ENCODE data around the gene HECA. TPM values are rescaled to one million over a fixed set of nuclear protein-coding genes. Genes with fewer than 3 reads are reported as not detected.
"Not testable (repeated sequence)": the region's sequence is repeated elsewhere in the genome, so short reads cannot be mapped to it uniquely, and the experiment has no call there.

HECA gene
- polyA plus RNA-seq, 3 donors: 3.9 to 23.4 (median 11.6) TPM

DNA sequence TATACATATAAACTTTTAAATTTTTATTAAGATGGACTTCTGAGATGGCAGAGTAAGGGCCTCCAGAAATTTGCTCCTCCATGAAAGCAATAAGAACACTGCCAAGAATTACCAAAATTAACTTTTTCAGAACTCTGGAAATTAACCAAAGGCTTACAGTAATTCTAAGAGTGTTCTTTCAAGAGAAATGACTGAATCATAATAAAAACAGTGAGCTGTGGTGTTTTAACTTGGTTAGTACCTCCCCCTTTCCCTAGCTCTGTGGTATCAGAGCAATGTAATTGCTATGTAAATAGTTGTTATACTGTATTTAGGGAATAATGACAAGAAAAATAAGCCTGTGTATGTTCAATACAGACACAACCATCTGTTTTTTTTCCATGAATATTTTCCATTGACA lies 19.0 kb downstream of the HECA start:
- H3K27ac ChIP-seq (ENCODE audit: low read depth, low read length): no peak overlapping the region

DNA sequence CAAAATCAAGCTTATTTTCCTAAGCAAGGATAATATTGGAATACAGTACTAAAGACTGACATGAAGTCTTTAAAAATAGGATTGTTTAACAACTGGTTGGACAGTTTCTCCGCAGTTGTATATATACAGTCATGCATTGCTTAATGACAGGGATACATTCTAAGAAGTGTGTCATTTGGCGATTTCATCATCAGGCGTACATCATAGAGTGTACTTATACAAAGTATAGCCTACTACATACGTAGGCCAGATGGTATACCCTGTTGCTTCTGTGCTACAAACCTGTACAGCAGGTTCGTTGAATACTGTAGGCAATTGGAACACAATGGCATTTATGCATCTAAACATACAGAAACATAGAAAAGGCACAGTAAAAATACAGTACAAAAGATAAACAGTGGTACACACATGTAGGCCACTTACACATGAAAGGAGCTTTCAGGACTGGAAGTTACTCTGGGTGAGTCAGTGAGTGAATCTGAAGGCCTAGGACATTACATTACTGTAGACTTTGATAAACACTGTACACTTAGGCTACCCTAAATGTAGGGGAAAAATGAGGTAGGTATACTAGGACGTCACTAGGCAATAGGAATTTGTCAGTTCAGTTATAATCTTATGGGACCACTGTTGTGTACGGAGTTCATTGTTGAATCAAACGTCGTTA lies 20.1 kb downstream of the HECA start:
- H3K27ac ChIP-seq (ENCODE audit: low read depth, low read length): no peak overlapping the region
- 93 to 94% (median 94%) methylated on average over 9 of the region's 9 CpGs for WGBS, 3 donors

DNA sequence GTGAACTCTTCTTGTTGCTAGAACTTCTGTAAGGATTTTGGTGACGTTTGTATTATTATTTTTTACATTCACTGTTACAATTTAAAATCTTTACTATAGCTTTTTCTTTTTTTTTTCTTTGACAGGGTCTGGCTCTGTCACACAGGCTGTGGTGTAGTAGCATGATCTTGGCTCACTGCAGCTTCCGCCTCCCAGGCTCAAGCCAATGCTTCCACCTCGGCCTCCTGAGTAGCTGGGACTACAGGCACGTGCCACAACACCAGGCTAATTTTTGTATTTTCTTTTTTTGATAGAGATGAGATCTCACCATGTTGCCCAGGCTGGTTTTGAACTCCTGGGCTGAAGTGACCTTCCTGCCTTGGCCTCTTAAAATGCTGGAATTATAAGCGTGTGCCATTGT lies 21.2 kb downstream of the HECA start:
- 69 to 89% (median 88%) methylated on average over 5 of the region's 5 CpGs for WGBS, 3 donors
- H3K27ac ChIP-seq (ENCODE audit: low read depth, low read length): no peak overlapping the region

GRCh38 chr6:139156551-139156950 lies 21.7 kb downstream of the HECA start:
- 74 to 92% (median 88%) methylated on average over 4 of the region's 4 CpGs for WGBS, 3 donors
- H3K27ac ChIP-seq (ENCODE audit: low read depth, low read length): no peak overlapping the region

GRCh38 chr6:139157086-139157485 lies 22.2 kb downstream of the HECA start:
- 55 to 85% (median 70%) methylated on average over 5 of the region's 5 CpGs for WGBS, 3 donors
- H3K27ac ChIP-seq (ENCODE audit: low read depth, low read length): not testable (repeated sequence)

GRCh38 chr6:139159016-139159415 lies 24.1 kb downstream of the HECA start:
- 94 to 96% (median 95%) methylated on average over 4 of the region's 4 CpGs for WGBS, 3 donors
- H3K27ac ChIP-seq (ENCODE audit: low read depth, low read length): no peak overlapping the region

DNA sequence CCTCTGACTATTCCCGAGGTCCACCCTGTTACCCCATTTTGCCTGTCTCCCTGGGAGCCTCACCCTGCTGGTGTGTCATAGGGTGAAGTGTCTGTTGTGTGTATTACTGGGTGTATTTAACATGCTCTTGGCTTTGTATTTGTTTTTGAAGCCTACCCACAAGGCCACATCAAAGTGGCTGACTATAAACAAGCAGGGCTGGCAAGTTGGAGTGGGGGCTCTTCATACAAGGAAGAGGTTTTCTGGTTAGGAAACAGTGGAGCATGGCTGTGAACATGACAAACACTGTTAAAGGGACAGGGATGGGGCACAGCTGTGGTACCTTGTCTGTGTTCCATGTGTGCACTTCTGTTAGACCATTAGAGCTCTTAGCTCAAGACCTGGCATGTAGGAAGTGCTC lies 26.3 kb downstream of the HECA start:
- 63 to 68% (median 67%) methylated on average over 1 of the region's 1 CpG for WGBS, 3 donors
- H3K27ac ChIP-seq (ENCODE audit: low read depth, low read length): no peak overlapping the region

DNA sequence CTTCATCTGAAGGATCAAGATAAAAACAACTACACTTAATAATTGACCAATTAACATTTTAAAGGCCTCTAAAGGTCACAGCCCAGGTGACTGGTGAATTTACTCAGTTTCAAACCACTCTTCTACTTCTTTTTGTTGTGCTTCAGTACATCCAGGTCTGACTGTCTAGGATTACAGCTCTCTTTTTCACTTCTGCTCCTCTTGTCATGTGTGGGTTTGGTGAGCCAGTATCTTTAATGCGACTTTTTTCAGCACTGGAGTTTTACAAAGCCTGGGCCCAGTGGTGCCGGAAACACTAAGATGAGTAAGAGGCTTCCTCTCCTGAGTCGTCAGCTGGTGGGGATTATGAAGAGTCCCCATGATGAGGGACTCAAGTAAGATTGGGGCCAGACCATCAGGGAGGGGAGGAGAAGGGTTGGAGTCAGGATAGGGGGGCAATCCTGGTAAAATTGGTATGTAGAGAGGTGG lies 27.0 kb downstream of the HECA start:
- WGBS, 3 donors: 73 to 87% (median 75%) methylated on average over 3 of the region's 3 CpGs
- H3K27ac ChIP-seq (ENCODE audit: low read depth, low read length): no peak overlapping the region

DNA sequence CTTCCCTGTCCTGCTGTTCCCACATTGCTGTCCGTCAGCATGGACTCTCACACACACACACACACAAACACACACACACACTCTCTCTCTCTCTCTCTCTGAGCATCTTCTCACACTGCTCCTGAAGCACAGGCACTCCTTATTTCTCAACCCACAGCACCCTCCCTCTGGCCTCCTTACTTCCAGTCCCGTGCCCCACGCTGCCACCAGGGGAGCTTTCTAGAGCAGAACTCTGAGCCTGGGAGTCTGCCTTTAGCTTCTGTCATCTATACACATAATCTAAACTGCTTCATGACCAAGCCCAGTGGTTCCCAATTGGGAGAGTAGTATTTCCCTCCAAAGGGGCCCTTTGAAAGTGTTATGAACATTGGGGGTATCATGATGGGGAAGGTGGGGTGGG lies 29.1 kb downstream of the HECA start:
- WGBS, 3 donors: 78 to 89% (median 81%) methylated on average over 3 of the region's 3 CpGs
- H3K27ac ChIP-seq (ENCODE audit: low read depth, low read length): no peak overlapping the region

DNA sequence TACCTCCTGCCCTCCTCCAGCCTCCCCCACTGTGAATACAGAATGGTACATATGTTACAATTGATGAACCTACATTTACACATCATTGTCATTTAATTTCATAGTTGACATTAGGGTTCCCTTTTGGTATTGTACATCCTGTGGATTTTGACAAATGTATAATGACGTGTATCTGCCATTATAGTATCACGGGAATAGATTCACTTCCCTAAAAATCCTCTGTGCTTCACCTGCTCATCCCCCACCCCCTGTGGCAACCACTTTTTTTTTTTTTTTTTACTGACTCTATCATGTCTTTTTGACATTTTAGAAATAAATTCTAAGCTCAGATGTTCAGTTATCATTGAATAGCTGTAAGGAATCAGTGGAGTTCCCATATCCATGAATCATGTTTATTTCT lies 30.4 kb downstream of the HECA start:
- WGBS, 3 donors: 78 to 96% (median 79%) methylated on average over 2 of the region's 2 CpGs
- no peak overlapping the region for H3K27ac ChIP-seq (ENCODE audit: low read depth, low read length)

DNA sequence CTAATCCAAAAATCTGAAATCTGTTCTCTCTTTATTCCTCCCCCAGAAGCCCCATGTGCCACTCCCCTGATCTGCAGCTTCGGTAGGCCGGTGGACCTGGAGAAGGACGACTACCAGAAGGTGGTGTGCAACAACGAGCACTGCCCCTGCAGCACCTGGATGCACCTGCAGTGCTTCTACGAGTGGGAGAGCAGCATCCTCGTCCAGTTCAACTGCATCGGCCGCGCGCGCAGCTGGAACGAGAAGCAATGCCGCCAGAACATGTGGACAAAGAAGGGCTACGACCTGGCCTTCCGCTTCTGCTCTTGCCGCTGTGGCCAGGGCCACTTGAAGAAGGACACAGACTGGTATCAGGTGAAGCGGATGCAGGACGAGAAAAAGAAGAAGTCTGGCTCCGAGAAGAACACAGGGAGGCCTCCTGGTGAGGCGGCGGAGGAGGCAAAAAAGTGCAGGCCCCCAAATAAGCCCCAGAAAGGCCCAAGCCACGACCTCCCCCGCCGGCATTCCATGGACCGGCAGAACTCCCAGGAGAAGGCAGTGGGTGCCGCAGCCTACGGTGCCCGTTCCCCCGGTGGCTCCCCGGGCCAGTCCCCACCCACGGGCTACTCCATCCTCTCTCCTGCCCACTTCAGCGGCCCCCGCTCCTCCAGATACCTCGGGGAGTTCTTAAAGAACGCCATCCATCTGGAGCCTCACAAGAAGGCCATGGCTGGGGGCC lies 31.5 kb downstream of the HECA start:
- WGBS, 3 donors: 96 to 97% (median 96%) methylated on average over 35 of the region's 35 CpGs
- no peak overlapping the region for H3K27ac ChIP-seq (ENCODE audit: low read depth, low read length)

DNA sequence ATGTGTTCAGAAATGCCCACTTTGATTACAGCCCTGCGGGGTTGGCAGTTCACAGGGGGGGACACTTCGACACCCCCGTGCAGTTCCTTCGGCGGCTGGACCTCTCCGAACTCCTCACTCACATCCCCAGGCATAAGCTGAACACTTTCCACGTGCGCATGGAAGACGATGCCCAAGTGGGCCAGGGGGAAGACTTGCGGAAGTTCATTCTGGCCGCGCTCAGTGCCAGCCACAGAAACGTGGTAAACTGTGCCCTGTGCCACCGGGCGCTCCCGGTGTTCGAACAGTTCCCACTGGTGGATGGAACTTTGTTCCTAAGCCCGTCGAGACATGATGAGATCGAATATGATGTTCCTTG lies 32.1 kb downstream of the HECA start:
- 95 to 97% (median 96%) methylated on average over 20 of the region's 20 CpGs for WGBS, 3 donors
- H3K27ac ChIP-seq (ENCODE audit: low read depth, low read length): no peak overlapping the region

DNA sequence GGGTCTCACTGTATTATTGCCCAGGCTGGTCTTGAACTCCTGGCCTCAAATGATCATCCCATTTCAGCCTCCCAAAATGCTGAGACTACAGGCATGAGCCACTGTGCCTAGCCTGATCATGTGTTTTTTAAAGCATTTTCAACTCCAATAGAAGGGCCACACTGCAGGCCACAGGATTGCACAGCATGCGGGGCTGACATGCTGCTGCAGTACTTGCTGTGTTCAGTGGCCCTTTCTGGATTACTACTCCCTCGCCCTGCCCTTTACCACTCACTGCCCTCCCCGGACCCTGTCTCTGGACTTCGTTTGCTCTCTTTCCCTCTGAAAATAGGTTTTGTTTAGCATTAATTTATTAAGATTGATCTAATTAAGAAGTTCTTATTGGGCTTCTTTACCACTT lies 37.3 kb downstream of the HECA start:
- WGBS, 3 donors: 94 to 98% (median 94%) methylated on average over 4 of the region's 4 CpGs
- no peak overlapping the region for H3K27ac ChIP-seq (ENCODE audit: low read depth, low read length)

- no peak overlapping the region for H3K27ac ChIP-seq (ENCODE audit: low read depth, low read length)
- 79 to 89% (median 84%) methylated on average over 6 of the region's 6 CpGs for WGBS, 3 donors
Measured at GRCh38 chr6:139172567-139172966, 37.7 kb downstream of the HECA start.

- H3K27ac ChIP-seq (ENCODE audit: low read depth, low read length): no peak overlapping the region
- 62 to 76% (median 72%) methylated on average over 2 of the region's 2 CpGs for WGBS, 3 donors
Measured at GRCh38 chr6:139173172-139173571, 38.3 kb downstream of the HECA start.

DNA sequence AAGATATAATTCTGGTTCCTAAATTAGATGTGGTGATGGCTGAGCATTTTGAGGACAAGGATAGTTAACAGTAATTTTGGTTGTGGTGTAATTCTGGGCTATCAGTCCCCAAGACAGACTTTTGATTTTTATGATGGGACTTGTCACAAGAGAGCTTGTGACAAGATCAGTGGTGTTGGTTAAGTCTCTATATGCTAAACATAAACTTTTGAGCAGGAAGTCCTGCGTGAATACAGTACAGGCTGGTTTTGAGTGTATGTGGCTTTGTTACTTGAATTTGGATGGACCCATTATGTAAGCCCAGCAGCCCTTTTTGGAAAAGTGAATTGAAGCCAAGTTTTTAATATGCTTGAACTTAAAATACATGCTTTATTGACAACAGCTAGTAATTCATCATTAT lies 38.9 kb downstream of the HECA start:
- no peak overlapping the region for H3K27ac ChIP-seq (ENCODE audit: low read depth, low read length)
- WGBS, 3 donors: 90 to 97% (median 94%) methylated on average over 1 of the region's 1 CpG

DNA sequence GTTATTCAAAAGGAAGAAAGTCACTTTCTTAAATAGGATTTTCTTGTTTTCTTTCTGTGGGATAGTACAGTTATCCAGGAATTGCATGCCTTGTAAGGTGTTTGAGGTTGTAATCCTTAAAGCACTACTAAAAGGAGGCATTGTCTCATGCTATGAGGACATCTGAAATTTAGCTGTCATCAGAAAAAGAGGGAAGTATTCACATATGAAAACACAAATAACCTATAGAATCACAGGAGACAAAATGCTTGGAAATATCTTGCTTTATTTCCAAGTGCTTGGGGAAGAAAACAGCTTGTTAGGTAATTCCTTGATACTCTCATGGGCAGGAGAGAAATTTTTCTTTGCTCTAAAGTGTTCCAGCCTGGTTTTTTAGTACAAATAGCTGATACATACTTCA lies 40.1 kb downstream of the HECA start:
- no peak overlapping the region for H3K27ac ChIP-seq (ENCODE audit: low read depth, low read length)

DNA sequence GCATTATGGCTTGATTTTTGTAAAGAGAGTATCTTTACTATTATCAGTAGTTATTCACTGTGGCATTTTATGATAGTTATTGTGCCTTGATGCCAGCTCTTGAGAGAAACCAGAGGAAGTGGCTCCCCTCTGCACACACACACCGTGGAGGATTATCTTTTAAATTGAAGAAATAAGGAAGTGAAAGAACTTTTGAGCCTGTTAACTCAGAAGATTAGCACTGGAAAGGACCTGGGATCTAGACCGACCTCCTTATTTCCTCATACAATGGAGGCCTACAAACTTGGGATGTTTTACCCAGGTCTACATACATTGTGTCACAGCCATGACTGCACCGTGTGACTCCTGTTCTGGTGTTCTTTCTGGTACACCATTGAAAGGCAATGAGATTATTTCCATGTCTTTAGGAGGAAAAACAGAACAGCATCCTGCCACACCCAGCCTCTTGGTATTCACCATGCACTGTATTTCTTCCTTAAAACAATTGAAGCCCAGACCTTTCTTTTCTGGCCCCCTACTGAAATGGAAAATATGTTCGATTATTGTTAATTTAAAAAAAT lies 40.6 kb downstream of the HECA start:
- H3K27ac ChIP-seq (ENCODE audit: low read depth, low read length): no peak overlapping the region
- WGBS, 3 donors: 60 to 82% (median 63%) methylated on average over 4 of the region's 4 CpGs

GRCh38 chr6:139181236-139181635 lies 46.4 kb downstream of the HECA start:
- H3K27ac ChIP-seq (ENCODE audit: low read depth, low read length): no peak overlapping the region
- WGBS, 3 donors: 97 to 98% (median 97%) methylated on average over 6 of the region's 6 CpGs

DNA sequence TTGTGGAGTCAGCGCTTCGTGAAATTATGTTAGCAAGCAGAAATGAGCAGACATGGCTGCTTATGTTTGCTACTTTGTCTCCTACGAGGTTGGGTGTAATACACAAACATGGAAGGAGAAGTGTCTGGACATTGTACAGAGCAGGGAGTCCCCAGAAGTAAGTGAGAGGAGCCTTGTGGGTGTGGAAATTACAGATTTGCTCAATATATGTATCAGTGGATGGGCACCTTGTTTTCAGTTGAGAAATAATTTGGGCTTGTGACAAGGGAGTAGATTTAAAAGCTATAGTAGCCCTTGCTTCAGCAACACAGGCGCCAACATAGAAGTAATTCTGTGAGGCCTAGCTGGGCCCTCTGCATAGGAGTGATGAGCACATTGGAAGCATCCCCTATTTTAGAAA lies 49.2 kb downstream of the HECA start:
- 89 to 92% (median 91%) methylated on average over 4 of the region's 4 CpGs for WGBS, 3 donors
- H3K27ac ChIP-seq (ENCODE audit: low read depth, low read length): no peak overlapping the region

Data from adipose tissue (tissue), 3 donors.